ENCODE measurements around the gene ABCC1.

DNA sequence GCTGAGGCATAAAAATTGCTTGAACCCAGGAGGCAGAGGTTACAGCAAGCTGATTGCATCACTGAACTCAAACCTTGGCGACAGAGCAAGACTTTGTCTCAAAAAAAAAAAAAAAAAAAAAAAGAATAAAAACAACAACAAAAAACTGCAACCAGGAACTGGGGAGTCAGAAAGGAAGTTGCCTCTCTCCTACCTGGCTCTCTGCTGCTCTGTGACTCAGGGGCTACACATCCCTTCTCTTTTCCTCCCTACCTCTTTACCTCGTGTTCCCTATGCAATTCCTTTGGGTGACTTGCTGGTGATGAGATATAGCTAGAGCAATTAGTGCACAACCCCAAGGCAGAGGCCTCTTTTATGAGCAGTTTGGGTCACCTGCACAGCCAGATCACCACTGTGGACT lies 95.9 kb downstream of the ABCC1 start:
- TF ChIP-seq SP1 (IDR thresholded peaks at IDR 0.05) (no peak), TARDBP (IDR thresholded peaks at IDR 0.05) (no peak), FOXK2 (IDR thresholded peaks at IDR 0.05) (no peak), BHLHE40 (IDR thresholded peaks at IDR 0.05; ENCODE audit: borderline replicate concordance) (no peak), ELF4 (IDR thresholded peaks at IDR 0.05) (no peak), L3MBTL2 (conservative IDR thresholded peaks at IDR 0.05) (no peak)
- TF ChIP-seq, protein P1, sequence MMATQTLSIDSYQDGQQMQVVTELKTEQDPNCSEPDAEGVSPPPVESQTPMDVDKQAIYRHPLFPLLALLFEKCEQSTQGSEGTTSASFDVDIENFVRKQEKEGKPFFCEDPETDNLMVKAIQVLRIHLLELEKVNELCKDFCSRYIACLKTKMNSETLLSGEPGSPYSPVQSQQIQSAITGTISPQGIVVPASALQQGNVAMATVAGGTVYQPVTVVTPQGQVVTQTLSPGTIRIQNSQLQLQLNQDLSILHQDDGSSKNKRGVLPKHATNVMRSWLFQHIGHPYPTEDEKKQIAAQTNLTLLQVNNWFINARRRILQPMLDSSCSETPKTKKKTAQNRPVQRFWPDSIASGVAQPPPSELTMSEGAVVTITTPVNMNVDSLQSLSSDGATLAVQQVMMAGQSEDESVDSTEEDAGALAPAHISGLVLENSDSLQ (IDR thresholded peaks at IDR 0.05): no peak

All from HEK293T (cell line).